Central memory CD4-positive, alpha-beta T cell (primary cell): ENCODE data around the gene SNX20.

Experiments used
- DNase-seq: peaks from one replicate; pipeline ENCODE4 v3.0.0; 2022

The SNX20 gene

GRCh38 chr16:50653633-50654519 is 27.2 kb downstream of the SNX20 start:
- DNase-seq = no peak

DNA sequence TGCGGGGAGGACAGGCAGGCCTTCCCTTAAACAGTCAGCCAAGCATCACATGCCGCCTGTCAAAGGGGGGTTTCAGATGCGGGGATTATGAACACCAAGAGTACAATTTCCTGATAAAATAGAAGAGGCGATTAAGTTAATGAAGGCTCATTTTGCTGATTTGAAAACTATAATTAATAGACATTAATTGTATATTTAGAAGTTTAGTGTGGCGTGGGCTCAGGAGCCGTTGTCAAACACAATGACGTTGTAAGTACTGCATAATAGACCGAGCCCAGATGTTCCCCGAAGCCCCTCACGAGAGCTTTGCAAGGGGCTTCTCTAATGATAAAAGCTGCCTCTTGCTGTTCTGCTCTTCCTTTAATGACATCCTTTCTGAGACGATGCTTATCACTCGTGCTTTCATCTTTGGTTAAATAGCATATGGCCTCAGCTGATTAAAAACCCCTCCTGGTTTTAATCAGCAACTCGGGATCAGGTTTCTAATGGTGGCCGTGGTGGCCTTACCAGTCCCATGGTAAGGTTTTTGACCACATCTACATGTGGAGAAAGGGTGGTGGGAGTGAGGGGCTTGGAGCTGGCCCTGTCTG is 28.2 kb downstream of the SNX20 start:
- no peak for DNase-seq

DNA sequence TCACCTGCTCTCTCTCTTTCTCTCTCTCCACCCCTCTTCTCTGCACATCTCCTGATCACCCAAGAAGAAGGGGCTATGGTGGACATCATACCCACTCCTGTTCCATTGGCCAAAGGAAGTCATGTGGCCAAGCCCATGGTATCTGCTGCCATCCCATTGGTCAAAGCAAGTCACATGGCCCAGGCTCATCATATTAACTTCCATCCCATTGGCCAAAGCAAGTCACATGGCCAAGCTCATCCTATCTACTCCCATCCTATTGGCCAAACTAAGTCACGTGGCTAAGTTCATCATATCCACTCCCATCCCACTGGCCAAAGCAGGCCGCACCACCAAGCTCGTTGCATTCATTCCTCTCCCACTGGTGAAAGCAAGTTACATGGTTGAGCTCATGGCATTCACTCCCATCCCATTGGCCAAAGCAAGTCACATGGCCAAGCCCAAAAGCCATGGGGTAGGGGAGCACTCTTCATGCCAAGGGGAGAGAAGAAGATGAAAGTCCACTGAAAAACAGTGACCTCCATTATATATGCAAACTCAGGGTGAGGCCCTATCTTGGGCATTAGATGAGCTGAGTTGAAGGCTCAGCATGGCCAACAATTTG is 29.2 kb downstream of the SNX20 start:
- no peak for DNase-seq

DNA sequence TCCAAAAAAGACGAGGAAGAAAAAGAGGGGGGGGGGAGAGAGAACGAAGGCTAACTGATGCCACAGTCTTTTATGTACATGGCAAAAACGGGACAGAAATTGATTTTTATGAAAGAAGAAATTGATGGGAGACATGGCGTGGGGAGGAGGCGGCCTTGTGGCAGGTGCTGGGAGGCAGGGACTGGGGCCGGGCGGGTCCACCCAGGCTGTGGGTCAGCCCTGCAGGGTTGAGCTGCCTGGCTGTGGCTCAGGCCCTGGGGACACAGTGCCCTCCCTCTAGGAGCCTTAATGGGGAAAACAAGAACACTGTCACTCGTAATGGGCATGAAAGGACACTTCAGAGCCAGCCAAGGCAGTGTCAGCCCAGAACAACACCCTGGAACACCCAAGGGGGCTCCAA is 34.8 kb downstream of the SNX20 start:
- DNase-seq = no peak

- DNase-seq = no peak
These were observed 35.4 kb downstream of the SNX20 start for GRCh38 chr16:50645563-50646220.

DNA sequence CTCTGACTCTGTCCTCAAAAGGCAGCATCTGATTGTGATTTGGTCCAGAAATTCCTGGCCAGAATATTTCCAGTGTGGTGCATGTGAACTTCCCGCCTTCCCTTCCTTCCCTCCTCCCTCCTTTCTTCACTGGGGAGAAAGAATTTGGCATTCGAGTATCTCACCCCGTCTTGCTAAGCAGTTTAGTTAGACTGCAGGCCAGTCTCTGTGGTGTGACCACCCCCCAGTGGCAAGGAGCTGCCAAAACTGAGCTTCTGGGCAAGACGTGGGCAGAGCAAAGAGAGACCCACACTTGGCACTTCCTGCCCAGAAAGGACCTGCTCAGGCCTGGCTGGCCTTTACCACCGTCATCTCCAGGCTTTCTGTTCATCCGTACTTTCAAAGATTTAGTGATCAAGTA is 36.4 kb downstream of the SNX20 start:
- peak; percentile 30 for DNase-seq

- no peak for DNase-seq
These were observed 36.9 kb downstream of the SNX20 start for GRCh38 chr16:50644245-50644644.

GRCh38 chr16:50643192-50643591 is 37.9 kb downstream of the SNX20 start:
- DNase-seq = no peak

- DNase-seq = no peak
These were observed 38.8 kb downstream of the SNX20 start for GRCh38 chr16:50642349-50642748.

GRCh38 chr16:50641818-50642187 is 39.3 kb downstream of the SNX20 start:
- no peak for DNase-seq

DNA sequence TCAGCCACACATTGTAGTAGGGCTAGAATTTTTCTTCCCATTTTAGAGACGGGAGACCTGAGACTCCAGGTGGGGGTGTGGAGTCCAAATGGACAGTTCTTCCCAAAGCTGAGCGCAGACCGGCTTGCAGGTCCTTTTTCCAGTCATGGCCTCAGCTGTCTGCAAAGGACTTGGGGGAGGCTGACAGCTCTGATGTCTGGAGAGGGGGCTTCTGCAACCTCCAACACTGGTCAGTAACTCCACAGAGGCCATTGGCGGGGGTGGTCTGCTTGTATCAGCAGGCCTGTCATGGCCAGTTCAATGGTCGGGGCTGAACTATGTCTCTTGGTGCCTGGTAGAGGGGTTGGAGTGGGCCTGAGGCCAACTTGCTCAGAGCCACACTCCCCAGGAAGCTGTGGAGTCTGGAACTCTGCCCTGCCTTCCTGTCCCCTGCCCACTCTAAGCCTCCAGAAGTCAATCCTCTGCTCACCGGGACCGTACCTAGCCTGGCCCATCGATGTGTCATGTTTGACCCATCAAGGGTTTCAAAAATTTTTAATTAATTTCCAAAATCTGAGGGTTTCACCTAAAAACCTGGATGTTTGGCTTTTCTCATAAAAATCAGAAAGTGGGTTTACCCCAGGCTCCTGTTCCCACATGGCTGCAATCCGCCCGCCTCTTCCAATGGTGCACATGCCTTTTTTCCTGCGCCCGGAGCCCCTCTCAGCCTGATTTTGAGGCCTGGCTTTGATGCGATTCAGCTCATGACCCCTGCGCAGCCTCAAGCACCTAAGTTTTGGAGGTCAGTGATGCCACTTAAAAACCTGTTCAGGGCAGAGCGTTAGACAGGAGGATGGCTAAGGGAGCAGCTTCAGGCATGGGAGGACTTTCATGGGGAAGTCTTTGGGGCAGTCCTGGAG is 39.9 kb downstream of the SNX20 start:
- no peak for DNase-seq

- no peak for DNase-seq
These were observed 40.7 kb downstream of the SNX20 start for GRCh38 chr16:50640391-50640790.

- DNase-seq = no peak
These were observed 42.1 kb downstream of the SNX20 start for GRCh38 chr16:50638816-50639670.

DNA sequence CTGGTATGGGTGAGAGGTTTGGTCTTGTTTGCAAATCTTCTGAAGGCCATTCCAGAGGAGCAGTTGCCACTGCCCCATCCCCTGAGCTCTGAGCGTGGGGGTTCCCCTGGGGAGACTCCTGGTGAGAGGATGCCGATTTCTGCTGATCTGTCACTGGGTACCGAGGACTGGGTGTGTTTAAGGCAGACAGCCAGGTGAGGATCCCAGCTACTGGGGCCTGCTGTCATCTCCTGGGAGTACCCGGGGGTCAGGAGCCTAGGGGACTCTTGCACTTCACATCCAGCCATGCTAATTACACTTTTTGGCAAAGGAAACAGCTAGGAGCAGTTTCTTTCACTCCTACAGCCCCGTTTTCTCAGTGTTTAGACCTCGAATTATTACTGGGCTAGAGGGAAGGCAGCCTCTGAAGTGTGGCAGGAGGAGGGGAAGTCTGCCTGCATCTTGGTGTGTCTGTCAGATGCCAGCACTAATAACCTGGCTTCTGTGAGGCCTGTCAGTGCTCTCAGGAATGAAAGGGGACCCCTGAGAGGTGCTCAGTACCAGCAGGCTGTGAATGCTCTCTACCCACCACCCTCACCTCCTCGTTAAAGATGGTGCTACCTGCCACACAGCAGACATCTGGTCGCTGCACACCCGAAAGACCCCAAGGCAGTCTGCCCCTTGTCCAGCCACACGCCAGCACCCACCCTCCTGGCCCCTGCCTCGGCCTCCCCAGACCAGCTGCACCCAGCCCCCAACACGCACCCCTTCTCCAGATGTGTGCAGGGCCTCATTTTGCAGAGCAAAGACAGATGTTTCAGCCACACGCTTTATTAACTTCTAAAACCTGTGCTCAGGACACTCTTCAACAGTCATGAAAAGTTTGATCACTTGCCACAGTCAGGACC is 43.2 kb downstream of the SNX20 start:
- no peak for DNase-seq

- no peak for DNase-seq
These were observed 44.2 kb downstream of the SNX20 start for GRCh38 chr16:50636753-50637374.

- no peak for DNase-seq
These were observed 45.4 kb downstream of the SNX20 start for GRCh38 chr16:50635505-50636392.

DNA sequence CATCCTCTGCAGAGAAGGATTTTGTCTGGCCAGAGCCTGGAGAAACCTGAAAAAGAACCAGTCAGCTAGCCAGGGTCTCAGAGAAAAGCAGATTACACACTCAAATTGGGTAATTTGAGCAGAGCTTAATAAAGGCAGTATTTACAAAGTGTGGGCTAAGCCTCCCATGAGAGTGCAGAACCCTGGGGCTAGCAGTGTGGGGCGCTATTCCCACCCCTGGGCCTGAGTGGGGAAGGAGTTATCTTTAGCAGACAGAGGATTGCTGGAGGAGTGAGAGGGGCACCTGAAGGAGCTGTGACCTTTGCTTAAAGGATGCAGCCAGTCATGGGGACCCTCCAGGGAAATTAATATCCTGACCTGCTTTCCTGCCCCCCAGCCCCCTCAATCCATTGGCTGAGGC is 46.2 kb downstream of the SNX20 start:
- DNase-seq = no peak

DNA sequence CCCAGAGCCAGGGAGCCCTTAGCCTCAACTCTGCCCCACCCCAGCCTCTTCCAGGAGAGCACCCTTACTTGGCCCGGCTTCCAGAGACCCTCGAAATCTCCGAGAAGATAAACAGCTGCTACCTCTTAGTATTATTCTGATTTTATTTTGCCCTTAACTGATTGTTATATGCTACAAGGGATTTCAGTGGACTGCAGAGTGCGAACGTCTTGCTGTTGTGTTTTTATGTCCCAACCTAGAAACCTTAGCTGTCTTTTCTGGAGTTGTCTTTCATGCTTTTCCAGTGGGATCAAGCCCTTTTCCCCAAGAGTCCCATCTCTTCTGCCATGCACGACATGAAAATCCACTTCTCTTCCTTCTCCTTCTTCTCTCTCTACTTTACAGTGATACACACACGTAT is 47.0 kb downstream of the SNX20 start:
- DNase-seq = no peak
